ENCODE measurements around the gene ABCB11.

Gene ABCB11

GRCh38 chr2:169006665-169007064, 24.5 kb downstream of the ABCB11 start:
- no peak for DNase-seq

- no peak for DNase-seq
These were observed 25.1 kb downstream of the ABCB11 start for GRCh38 chr2:169005994-169006393.

- DNase-seq = no peak
These were observed 26.0 kb downstream of the ABCB11 start for GRCh38 chr2:169005080-169005598.

GRCh38 chr2:169002161-169002738, 28.9 kb downstream of the ABCB11 start:
- no peak for DNase-seq

GRCh38 chr2:169001116-169001815, 29.9 kb downstream of the ABCB11 start:
- no peak for DNase-seq

- DNase-seq = no peak
These were observed 31.4 kb downstream of the ABCB11 start for GRCh38 chr2:168999668-169000213.

GRCh38 chr2:168998609-168999211, 32.4 kb downstream of the ABCB11 start:
- DNase-seq = no peak

- DNase-seq = no peak
These were observed 33.3 kb downstream of the ABCB11 start for GRCh38 chr2:168997794-168998193.

- DNase-seq = no peak
These were observed 34.0 kb downstream of the ABCB11 start for GRCh38 chr2:168997118-168997521.

- no peak for DNase-seq
These were observed 35.4 kb downstream of the ABCB11 start for GRCh38 chr2:168995744-168996143.

GRCh38 chr2:168993538-168993937, 37.6 kb downstream of the ABCB11 start:
- DNase-seq = no peak

GRCh38 chr2:168992591-168993349, 38.4 kb downstream of the ABCB11 start:
- no peak for DNase-seq

GRCh38 chr2:168992026-168992425, 39.1 kb downstream of the ABCB11 start:
- no peak for DNase-seq

GRCh38 chr2:168988755-168989154, 42.4 kb downstream of the ABCB11 start:
- no peak for DNase-seq

GRCh38 chr2:168986398-168986943, 44.7 kb downstream of the ABCB11 start:
- DNase-seq = no peak

- no peak for DNase-seq
These were observed 49.5 kb downstream of the ABCB11 start for GRCh38 chr2:168981651-168982050.

- no peak for DNase-seq
These were observed 52.7 kb downstream of the ABCB11 start for GRCh38 chr2:168978461-168978861.

GRCh38 chr2:168977608-168978007, 53.5 kb downstream of the ABCB11 start:
- no peak for DNase-seq

- no peak for DNase-seq
These were observed 55.0 kb downstream of the ABCB11 start for GRCh38 chr2:168976034-168976654.

- DNase-seq = no peak
These were observed 56.7 kb downstream of the ABCB11 start for GRCh38 chr2:168974428-168974827.

- no peak for DNase-seq
These were observed 59.9 kb downstream of the ABCB11 start for GRCh38 chr2:168971261-168971660.

GRCh38 chr2:168970711-168971233, 60.4 kb downstream of the ABCB11 start:
- DNase-seq = no peak

All from CD4-positive, alpha-beta T cell treated with Interleukin-15 for 1 hour (primary cell).